Neural cell (in vitro differentiated cells): ENCODE data around the gene CNGA3.

Experiments used
- CTCF ChIP-seq: fragments of 450-650 bp; IDR thresholded peaks from 2 replicates; pipeline ENCODE4 v1.5.1; 2014; ENCODE audit warnings: antibody characterized with exemption, mild to moderate bottlenecking, moderate library complexity; ENCODE audit not compliant: poor library complexity, severe bottlenecking
- EZH2 ChIP-seq: fragments of 200-600, 300-800 bp; shearing (Covaris generic), sonication (generic); IDR thresholded peaks from 2 replicates; pipeline ENCODE4 v1.6.1; 2014; ENCODE audit warnings: antibody characterized with exemption, low read length, borderline replicate concordance, mild to moderate bottlenecking; ENCODE audit not compliant: insufficient read depth, poor library complexity, severe bottlenecking
- POLR2AphosphoS5 ChIP-seq: IDR thresholded peaks from 2 replicates; pipeline ENCODE4 v1.6.1; 2012
- RAD21 ChIP-seq: fragments of 450-650 bp; conservative IDR thresholded peaks from 2 replicates; pipeline ENCODE4 v1.6.1; 2014; ENCODE audit warnings: antibody characterized with exemption, mild to moderate bottlenecking, moderate library complexity

GRCh38 chr2:98405301-98405700, 59.0 kb downstream of the CNGA3 start:
- no peak for TF ChIP-seq EZH2
- TF ChIP-seq CTCF, result no peak
- no peak for TF ChIP-seq POLR2AphosphoS5
- TF ChIP-seq RAD21, result no peak
